Ishikawa (cell line): ENCODE measurements around the gene CSAD.

ENCODE experiments used
- CEBPB ChIP-seq: IDR thresholded peaks from 2 replicates; pipeline ENCODE4 v1.6.1; 2012
- CREB1 ChIP-seq: IDR thresholded peaks from 2 replicates; pipeline ENCODE4 v1.6.1; 2012; ENCODE audit warnings: low read depth
- EGR1 ChIP-seq: IDR thresholded peaks from 2 replicates; pipeline ENCODE4 v1.6.1; 2012
- EP300 ChIP-seq: IDR thresholded peaks from 2 replicates; pipeline ENCODE4 v1.6.1; 2012; ENCODE audit warnings: borderline replicate concordance
- FOXM1 ChIP-seq: IDR thresholded peaks from 2 replicates; pipeline ENCODE4 v1.6.1; 2012; ENCODE audit warnings: low read depth, borderline replicate concordance
- NFIC ChIP-seq: IDR thresholded peaks from 2 replicates; pipeline ENCODE4 v1.6.1; 2012
- RAD21 ChIP-seq: IDR thresholded peaks from 2 replicates; pipeline ENCODE4 v1.6.1; 2012; ENCODE audit warnings: low read depth
- TAF1 ChIP-seq: IDR thresholded peaks from 2 replicates; pipeline ENCODE4 v1.6.1; 2012; ENCODE audit warnings: low read depth, mild to moderate bottlenecking
- TCF12 ChIP-seq: IDR thresholded peaks from 2 replicates; pipeline ENCODE4 v1.6.1; 2012; ENCODE audit warnings: low read depth
- TEAD4 ChIP-seq: IDR thresholded peaks from 2 replicates; pipeline ENCODE4 v1.6.1; 2012
- YY1 ChIP-seq: IDR thresholded peaks from 2 replicates; pipeline ENCODE4 v1.6.1; 2012; ENCODE audit warnings: low read depth
- ZBTB7A ChIP-seq: IDR thresholded peaks from 2 replicates; pipeline ENCODE4 v1.6.1; 2012; ENCODE audit warnings: low read depth
- TF ChIP-seq, protein P1 (sequence below): IDR thresholded peaks from 2 replicates; pipeline ENCODE4 v1.6.1; 2012
- TF ChIP-seq, protein P2 (sequence below): IDR thresholded peaks from 2 replicates; pipeline ENCODE4 v1.6.1; 2012
- TF ChIP-seq, protein P3 (sequence below): IDR thresholded peaks from 2 replicates; pipeline ENCODE4 v1.6.1; 2012; ENCODE audit warnings: low read depth, mild to moderate bottlenecking

Gene CSAD

DNA sequence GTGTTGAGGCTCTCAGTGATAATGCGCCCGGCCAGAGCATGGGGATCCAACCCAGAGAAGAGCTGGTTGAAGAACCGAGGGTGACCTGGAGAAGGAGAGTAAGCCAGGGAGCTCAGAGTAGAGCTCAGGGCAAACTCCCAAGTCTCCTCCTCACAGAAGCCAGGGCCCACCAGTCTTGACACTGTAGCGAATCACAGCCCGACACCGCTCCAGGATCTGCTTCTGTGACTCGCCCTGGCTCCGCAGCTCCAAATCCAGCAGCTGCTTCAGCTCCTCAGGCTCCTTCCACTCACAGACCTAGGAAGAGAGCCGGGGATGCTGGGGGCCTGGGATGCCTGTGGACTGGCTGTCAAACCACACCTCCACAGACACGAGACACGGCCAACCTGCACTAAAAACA lies 8.4 kb downstream of the CSAD start:
- TF ChIP-seq, protein P1, sequence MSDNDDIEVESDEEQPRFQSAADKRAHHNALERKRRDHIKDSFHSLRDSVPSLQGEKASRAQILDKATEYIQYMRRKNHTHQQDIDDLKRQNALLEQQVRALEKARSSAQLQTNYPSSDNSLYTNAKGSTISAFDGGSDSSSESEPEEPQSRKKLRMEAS, result no peak
- TF ChIP-seq RAD21, result no peak
- TF ChIP-seq EP300, result no peak
- no peak for TF ChIP-seq TEAD4
- no peak for TF ChIP-seq CEBPB
- no peak for TF ChIP-seq TCF12
- no peak for TF ChIP-seq ZBTB7A
- no peak for TF ChIP-seq YY1
- TF ChIP-seq, protein P2, sequence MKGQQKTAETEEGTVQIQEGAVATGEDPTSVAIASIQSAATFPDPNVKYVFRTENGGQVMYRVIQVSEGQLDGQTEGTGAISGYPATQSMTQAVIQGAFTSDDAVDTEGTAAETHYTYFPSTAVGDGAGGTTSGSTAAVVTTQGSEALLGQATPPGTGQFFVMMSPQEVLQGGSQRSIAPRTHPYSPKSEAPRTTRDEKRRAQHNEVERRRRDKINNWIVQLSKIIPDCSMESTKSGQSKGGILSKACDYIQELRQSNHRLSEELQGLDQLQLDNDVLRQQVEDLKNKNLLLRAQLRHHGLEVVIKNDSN, result no peak
- no peak for TF ChIP-seq CREB1
- TF ChIP-seq FOXM1, result no peak
- no peak for TF ChIP-seq NFIC
- TF ChIP-seq EGR1, result no peak
- TF ChIP-seq, protein P3, sequence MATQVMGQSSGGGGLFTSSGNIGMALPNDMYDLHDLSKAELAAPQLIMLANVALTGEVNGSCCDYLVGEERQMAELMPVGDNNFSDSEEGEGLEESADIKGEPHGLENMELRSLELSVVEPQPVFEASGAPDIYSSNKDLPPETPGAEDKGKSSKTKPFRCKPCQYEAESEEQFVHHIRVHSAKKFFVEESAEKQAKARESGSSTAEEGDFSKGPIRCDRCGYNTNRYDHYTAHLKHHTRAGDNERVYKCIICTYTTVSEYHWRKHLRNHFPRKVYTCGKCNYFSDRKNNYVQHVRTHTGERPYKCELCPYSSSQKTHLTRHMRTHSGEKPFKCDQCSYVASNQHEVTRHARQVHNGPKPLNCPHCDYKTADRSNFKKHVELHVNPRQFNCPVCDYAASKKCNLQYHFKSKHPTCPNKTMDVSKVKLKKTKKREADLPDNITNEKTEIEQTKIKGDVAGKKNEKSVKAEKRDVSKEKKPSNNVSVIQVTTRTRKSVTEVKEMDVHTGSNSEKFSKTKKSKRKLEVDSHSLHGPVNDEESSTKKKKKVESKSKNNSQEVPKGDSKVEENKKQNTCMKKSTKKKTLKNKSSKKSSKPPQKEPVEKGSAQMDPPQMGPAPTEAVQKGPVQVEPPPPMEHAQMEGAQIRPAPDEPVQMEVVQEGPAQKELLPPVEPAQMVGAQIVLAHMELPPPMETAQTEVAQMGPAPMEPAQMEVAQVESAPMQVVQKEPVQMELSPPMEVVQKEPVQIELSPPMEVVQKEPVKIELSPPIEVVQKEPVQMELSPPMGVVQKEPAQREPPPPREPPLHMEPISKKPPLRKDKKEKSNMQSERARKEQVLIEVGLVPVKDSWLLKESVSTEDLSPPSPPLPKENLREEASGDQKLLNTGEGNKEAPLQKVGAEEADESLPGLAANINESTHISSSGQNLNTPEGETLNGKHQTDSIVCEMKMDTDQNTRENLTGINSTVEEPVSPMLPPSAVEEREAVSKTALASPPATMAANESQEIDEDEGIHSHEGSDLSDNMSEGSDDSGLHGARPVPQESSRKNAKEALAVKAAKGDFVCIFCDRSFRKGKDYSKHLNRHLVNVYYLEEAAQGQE, result no peak
- TF ChIP-seq TAF1, result no peak

DNA sequence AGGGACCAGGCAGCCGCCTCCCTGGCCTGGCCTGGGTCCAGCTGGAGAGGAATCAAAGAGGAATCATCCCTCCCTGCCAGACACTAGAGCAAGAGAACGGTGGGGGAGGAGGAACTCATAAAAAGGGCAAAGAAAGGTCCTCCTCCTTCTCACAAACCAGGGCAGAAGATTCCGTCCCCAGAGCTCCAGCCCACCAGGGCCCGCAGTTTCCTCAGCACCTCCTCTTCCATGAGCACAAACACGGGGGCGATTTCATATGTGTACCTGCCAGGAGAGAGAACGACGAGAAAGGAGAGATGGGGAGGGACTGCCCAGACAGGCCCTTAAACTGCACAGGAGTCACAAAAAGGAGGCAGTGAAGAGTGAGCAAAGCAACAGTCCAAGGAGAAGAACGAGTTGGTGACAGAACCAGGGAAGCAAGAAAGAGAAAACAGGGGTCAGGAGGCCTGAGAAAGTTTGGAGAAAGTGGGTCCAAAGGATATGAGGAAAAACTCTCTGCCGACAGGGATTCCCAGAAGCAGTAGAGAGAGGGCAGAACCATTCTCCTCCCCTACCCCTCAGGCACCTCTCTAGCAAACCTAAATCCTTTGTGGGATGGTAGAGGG lies 8.9 kb downstream of the CSAD start:
- TF ChIP-seq, protein P2, result no peak
- TF ChIP-seq YY1 (no peak), EGR1 (no peak), CEBPB (no peak)

DNA sequence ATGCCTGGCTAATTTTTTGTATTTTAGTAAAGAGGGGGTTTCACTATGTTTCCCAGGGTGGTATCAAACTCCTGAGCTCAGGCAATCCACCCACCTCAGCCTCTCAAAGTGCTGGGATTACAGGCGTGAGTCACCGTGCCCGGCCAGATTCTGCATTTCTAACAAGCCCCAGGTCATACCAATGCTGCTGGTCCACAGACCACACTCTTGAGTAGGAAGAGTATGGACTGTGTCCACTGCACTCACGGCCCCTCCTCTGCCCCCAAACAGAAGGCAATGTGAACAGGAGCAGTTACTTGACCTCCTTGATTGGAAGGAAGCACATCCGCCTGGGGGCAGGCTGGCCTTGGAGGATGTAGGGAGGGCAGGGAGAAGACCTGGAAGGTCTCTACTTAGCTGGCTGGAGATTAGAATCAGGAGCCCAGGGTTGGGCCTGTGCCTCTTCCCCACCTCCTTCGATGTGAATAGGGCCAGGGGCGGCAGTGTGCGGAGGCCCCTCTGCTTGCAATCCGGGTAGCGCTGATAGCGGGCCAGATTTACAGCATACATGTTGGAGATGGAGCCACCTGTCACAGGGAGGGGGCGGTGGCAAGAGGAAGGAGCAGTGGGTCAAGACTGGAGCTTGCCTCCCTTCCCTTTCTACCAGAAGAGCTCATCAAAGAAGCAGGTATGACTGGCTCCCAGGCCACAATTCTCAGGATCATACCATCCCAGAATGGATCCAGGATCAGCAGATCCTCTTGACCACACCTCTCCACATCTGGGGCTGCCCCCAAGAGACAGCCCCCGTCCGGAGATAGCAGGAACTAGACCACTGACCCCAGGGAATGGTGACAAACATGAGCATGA lies 9.6 kb downstream of the CSAD start:
- TF ChIP-seq NFIC (no peak), EGR1 (no peak), CEBPB (no peak), CREB1 (no peak), FOXM1 (no peak), TCF12 (no peak), ZBTB7A (no peak), TEAD4 (no peak), RAD21 (no peak)
- TF ChIP-seq, protein P1, result no peak

DNA sequence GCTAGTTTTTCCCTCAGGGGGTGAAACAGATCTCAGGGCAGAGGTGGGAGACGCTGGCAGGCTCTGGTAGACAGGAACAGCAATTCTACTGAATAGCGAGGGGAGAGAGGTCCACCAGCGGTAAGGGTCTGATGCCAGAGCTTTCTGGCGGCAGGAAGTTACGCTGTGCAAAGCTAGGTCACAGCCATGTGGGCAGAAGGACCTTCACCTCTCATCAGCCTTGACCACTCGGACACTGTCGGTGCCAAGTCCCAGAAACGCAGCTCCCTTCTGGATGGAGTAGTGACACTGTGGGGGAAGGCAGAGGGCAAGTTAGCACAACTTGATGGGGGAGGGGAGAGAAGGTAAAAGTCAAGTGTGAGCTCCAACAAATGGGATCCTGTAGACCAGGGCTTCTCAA lies 10.5 kb downstream of the CSAD start:
- TF ChIP-seq RAD21 (no peak), TEAD4 (no peak), YY1 (no peak), CREB1 (no peak), ZBTB7A (no peak), EP300 (no peak), TCF12 (no peak), FOXM1 (no peak), CEBPB (no peak), TAF1 (no peak), EGR1 (no peak), NFIC (no peak)
- TF ChIP-seq, protein P3, result no peak
- TF ChIP-seq, protein P2, result no peak
- TF ChIP-seq, protein P1, result no peak

DNA sequence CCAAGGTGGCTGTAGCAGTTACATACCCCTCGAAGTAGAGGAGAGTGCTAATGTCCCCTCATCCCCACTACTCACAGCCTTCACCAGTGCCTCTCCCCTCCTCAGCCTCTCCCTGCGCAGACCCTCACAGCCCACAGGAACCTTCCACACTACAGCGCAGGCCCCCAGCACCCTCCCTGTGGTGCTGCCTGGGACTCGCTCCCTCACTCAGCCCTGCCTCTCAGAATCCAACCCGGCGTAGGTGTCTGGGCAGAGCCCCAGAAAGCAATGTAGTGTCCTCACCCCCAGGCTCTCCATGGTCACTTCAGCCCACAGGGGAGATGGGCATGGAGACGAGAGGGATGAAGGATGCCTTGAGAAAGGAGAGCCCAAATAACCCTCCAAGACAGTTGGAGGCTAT lies 11.1 kb downstream of the CSAD start:
- TF ChIP-seq CEBPB (no peak), ZBTB7A (no peak), FOXM1 (no peak), EP300 (no peak), RAD21 (no peak), TEAD4 (no peak), CREB1 (no peak), TCF12 (no peak)
- TF ChIP-seq, protein P2, result no peak
